HG02938 (cell line): ENCODE measurements around the gene MS4A10.

Source experiments
- ATAC-seq: cut with Tn5 transposase; IDR thresholded peaks from one replicate; pipeline ENCODE4 v1.9.1; 2021; ENCODE audit warnings: mild to moderate bottlenecking, moderate library complexity; ENCODE audit not compliant: unreplicated experiment

The MS4A10 gene

GRCh38 chr11:60764879-60765278, 20.3 kb upstream of the MS4A10 start:
- peak; percentile 42 for ATAC-seq

DNA sequence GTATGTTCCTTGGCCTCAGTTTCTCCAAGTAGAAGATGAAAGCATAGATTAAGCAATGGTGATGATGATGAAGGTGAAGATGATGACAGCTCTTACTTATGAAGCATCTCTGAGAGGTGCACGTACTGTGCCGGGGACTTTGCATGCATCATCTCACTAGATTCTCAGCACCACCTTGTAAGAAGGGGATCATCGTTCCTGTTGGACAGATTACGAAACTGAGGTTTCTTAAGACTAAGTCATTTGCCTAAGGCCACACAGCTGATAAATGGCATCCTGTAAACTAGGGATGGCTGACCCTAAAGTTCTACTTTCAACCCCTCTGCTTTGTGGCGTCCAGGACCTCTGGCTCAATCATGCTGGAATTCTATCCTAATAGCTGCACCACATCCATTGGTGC, 19.8 kb upstream of the MS4A10 start:
- no peak for ATAC-seq

DNA sequence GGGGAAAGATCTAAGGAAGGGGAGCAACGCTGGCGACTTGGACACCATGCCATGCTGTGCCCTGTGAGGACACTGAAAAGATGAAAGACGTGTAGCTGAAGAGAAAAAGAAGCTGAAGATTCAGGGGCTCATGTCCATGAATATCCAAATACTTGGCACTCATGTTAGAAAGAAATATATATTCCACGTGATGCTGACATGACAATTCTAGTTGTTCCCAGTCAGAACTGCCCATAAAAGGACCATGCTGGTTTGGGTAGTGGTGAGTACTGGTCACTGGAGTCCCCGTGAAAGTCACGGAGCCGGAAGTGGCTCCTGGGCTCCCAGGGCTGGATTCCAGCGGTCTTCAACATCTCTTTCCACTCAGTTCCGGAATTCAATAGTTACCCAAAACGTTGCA, 18.6 kb upstream of the MS4A10 start:
- no peak for ATAC-seq

GRCh38 chr11:60767388-60767811, 17.7 kb upstream of the MS4A10 start:
- ATAC-seq = no peak

GRCh38 chr11:60768202-60768601, 16.9 kb upstream of the MS4A10 start:
- ATAC-seq = no peak

DNA sequence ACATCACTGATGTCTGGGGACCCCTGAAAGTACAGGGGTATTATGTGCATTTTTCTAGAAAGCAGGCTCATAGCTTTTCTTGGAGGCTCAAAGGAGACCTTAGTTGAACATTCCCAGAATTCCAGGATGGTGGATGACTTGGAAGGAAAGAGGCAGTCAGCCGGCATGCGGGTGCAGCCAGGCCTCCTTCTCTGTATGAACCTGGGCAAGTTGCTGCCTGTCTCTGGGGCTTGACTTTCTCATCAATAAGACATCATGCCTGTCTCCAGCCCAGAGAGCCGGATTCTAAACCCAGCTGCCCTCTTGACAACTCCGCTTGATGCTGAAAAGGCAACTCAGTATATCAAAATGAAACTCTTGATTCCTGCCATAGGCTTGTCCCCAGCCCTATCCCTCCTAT, 15.9 kb upstream of the MS4A10 start:
- no peak for ATAC-seq

DNA sequence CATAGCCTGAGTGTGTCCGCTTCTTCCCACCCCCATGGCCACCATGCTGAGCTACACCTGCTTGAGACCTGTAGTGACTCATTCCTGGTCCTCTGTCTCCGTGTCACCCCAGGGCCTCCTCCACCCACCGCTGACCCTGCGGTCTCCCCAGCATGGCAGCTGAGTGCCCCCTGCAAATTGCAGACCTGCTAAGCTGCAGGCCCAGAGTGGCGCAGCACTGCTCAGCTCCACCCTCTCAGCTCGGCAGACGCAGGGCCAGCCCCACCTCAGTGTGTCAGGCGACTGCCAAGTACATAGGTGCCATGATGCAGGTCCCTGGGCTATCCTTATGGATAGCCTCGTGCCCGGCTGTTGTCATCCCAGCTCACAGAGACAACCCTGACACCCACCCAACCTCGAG, 15.3 kb upstream of the MS4A10 start:
- no peak for ATAC-seq

DNA sequence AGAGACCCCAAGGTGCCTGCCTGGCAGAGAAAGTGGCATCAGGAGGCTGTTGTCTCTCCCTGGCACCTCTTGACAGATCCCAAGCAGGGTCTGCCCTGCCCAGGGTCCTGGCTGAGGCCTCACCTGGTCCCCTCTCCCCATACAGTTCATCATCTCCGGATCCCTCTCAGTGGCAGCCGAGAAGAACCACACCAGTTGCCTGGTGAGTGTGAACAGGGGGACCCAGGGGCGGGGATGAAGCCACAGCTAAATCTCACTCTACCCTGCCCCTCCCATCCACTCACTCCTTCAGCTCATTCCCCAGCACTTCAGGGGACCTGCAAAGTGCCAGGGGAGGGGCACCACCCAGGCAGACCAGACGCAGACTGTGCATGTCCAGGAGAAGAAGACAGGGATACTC, 14.0 kb upstream of the MS4A10 start:
- no peak for ATAC-seq

DNA sequence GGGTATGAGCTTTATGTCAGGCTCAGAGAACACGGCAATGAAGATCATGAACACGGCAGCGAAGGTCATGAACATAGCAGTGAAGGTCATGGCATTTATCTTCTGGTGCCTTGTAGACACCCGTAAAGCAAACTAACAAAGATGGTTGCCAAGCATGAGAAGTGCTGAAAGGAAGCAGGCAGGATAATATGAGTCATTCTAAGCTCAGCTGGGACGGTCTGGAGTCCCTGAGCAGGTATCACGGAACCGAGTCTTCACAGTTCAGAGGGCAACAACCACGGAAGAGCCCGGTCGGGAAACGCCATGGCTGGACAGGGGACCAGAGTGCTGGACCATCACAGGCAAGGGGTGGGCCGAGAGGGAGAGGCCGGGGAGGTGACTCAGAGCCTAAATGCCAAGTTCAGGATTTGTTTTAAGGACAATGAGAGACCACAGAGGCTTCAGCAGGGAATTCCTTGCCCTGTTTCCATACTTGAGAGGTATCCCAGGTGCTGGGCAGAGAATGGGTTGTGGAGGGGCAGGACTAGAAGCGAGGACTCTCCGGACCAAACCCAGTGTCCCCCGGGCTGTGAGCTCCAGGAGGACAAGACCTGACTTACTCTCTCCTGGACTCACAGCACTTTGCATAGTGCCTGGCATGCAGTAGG, 13.1 kb upstream of the MS4A10 start:
- no peak for ATAC-seq

- no peak for ATAC-seq
Measured at GRCh38 chr11:60772666-60773065, 12.5 kb upstream of the MS4A10 start.

- no peak for ATAC-seq
Measured at GRCh38 chr11:60774726-60775125, 10.4 kb upstream of the MS4A10 start.

DNA sequence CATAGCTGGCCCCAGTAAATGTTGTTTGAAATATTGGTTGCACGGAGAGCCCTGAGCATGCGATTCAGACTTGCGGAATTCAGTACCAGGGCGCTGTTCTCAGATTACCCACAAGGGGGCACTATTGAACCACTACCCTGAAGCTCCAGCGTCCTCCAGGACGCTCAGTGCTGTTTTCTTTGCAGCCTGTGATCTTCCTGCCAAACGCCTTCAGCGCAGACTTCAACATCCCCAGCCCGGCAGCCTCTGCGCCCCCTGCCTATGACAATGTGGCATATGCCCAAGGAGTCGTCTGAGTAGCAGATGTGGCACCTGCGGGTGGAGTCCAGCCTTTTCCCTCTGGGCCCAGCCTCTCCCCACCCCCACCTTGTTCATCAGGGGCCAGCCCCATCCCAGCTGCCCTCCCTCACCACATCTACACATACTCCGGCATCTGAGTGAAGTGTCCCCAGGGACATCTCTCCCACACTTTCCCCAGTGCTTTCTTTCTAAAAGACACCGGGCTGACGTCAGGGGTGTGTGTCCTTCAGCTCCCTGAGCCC, 9.6 kb upstream of the MS4A10 start:
- ATAC-seq = peak; percentile 58

- no peak for ATAC-seq
Measured at GRCh38 chr11:60776167-60776566, 9.0 kb upstream of the MS4A10 start.

- no peak for ATAC-seq
Measured at GRCh38 chr11:60777106-60777505, 8.0 kb upstream of the MS4A10 start.

GRCh38 chr11:60777572-60777971, 7.6 kb upstream of the MS4A10 start:
- no peak for ATAC-seq

GRCh38 chr11:60780065-60780464, 5.1 kb upstream of the MS4A10 start:
- no peak for ATAC-seq

- ATAC-seq = no peak
Measured at GRCh38 chr11:60780774-60781173, 4.4 kb upstream of the MS4A10 start.

DNA sequence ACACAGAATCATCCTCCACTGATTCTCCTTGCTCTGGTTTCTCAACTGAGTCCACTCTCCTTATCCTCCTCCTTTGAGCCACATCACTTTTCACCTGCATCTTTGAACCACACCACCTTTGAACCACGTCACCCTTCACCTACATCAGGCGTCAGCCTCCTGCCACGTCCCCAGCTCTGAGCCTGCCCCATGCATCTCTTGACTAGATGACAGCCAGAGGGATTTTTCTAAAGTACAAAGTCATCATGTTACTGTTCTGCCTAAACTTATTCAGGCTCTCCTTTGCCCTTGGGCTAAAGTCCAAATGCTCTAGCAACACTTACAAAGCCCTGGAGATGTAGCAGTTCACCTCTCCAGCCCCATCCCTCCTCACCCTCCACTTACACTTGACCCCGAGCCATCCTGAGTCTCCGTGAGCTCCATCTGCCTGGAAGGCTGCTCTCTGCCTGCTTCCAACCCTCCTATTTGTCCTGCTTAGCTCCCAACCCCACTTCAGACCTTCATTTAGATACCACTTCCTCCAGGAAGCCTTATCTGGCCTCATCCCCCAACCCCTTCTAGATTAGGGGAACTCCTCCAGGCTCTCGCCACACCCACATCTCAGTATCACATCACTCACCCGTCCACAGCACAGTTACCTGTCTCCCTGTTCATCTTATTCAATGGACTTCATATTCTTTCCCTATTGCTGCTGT, 3.7 kb upstream of the MS4A10 start:
- no peak for ATAC-seq

GRCh38 chr11:60781981-60782316, 3.2 kb upstream of the MS4A10 start:
- no peak for ATAC-seq

- ATAC-seq = no peak
Measured at GRCh38 chr11:60782393-60783140, 2.6 kb upstream of the MS4A10 start.

GRCh38 chr11:60783141-60783484, 2.0 kb upstream of the MS4A10 start:
- ATAC-seq = no peak

- no peak for ATAC-seq
Measured at GRCh38 chr11:60783911-60784310, 1.2 kb upstream of the MS4A10 start.
